Parathyroid adenoma (tissue), 2 donors: Measurements from ENCODE around the gene PTPRD.
A peak's percentile ranks its signal among the peaks of the same experiment; 100 is the strongest.

Experiments used
- H2AFZ ChIP-seq: fragments of 300-600 bp; sonication (generic); one replicate; pipeline ENCODE4 v1.7.0; 2017; ENCODE audit warnings: antibody characterized with exemption, mild to moderate bottlenecking
- H3K27ac ChIP-seq: fragments of 300-600 bp; sonication (generic); one replicate; pipeline ENCODE4 v1.7.0; 2017
- H3K27me3 ChIP-seq: fragments of 300-600 bp; sonication (generic); one replicate; pipeline ENCODE4 v1.7.0; 2017; ENCODE audit warnings: low read length; ENCODE audit not compliant: control insufficient read depth, insufficient read depth
- H3K36me3 ChIP-seq: fragments of 300-600 bp; sonication (generic); one replicate; pipeline ENCODE4 v1.7.0; 2017; ENCODE audit warnings: low read length; ENCODE audit not compliant: control insufficient read depth, insufficient read depth
- H3K4me1 ChIP-seq: fragments of 300-600 bp; sonication (generic); one replicate; pipeline ENCODE4 v1.7.0; 2017; ENCODE audit warnings: control low read depth
- H3K4me2 ChIP-seq: fragments of 300-600 bp; sonication (generic); one replicate; pipeline ENCODE4 v1.7.0; 2017; ENCODE audit warnings: low read length
- H3K4me3 ChIP-seq: fragments of 300-600 bp; sonication (generic); one replicate; pipeline ENCODE4 v1.7.0; 2017; ENCODE audit warnings: low read depth, low read length
- H3K79me2 ChIP-seq: fragments of 300-600 bp; sonication (generic); one replicate; pipeline ENCODE4 v1.7.0; 2017; ENCODE audit warnings: control low read depth
- H3K9ac ChIP-seq: fragments of 300-600 bp; sonication (generic); one replicate; pipeline ENCODE4 v1.7.0; 2017; ENCODE audit warnings: mild to moderate bottlenecking
- H3K9me3 ChIP-seq: fragments of 300-600 bp; sonication (generic); one replicate; pipeline ENCODE4 v1.7.0; 2017; ENCODE audit warnings: low read length; ENCODE audit not compliant: control insufficient read depth
- TF ChIP-seq, protein P1 (sequence below): fragments of 300-600 bp; sonication (generic); IDR thresholded peaks from one replicate; pipeline ENCODE4 v1.7.0; 2017; ENCODE audit warnings: antibody characterized with exemption, mild to moderate bottlenecking
- donor health status: primary hyperparathyroidism.

PTPRD gene

DNA sequence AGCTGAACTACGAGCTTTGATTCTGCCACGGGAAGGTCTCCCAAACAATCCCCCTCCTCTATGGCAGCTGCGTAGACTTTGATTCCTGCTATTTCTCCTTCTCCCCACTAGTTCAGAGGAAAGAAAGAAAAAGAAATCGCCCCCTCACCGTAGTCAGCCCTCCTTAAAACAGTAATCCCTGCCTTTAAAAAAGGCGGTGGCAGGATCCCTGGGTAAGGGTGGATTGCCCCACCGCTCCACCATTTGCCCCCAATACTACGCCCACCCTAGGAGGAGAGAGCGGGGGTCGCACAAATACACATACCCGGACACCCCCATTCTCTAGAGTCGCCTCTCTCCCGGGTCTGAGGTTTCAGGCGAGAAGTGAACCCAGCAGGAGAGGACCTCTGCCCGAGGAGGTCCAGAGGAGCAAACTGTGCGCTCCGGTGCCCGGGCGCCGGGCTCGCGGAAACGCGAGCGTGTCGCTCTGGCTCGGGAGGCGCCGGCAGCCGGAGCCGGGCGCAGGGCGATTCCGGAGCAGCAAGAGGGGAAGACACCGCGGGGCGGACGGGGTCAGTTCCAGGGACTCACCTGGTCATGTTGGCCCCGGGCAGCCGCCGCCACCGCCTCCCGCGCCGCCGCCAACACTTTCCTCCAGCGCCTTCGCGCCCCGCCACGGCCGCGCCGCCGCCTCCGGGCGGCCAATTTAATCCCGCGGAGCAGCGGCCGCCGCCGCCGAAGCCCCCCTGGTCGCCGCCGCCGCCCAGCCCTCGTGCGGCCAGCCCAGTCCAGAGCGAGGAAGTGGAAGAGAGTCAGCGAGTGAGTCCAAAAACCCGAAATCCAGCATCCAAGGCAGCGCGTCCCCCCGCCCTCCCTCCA, 1755.5 kb downstream of the PTPRD start:
- Histone ChIP-seq H3K27ac (no peak overlapping the region), H3K4me1 (no peaks in the 10 kb centered on the region), H2AFZ (no peak overlapping the region), H3K9ac (no peak overlapping the region), H3K4me2 (peak overlapping the region; percentile 81), H3K4me3 (peak overlapping the region; percentile 75), H3K36me3 (no peaks in the 10 kb centered on the region), H3K27me3 (no peaks in the 10 kb centered on the region), H3K9me3 (no peaks in the 10 kb centered on the region), H3K79me2 (no peaks in the 10 kb centered on the region)
- TF ChIP-seq, protein P1, sequence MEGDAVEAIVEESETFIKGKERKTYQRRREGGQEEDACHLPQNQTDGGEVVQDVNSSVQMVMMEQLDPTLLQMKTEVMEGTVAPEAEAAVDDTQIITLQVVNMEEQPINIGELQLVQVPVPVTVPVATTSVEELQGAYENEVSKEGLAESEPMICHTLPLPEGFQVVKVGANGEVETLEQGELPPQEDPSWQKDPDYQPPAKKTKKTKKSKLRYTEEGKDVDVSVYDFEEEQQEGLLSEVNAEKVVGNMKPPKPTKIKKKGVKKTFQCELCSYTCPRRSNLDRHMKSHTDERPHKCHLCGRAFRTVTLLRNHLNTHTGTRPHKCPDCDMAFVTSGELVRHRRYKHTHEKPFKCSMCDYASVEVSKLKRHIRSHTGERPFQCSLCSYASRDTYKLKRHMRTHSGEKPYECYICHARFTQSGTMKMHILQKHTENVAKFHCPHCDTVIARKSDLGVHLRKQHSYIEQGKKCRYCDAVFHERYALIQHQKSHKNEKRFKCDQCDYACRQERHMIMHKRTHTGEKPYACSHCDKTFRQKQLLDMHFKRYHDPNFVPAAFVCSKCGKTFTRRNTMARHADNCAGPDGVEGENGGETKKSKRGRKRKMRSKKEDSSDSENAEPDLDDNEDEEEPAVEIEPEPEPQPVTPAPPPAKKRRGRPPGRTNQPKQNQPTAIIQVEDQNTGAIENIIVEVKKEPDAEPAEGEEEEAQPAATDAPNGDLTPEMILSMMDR: no peak

GRCh38 chr9:8856396-8857067, 1756.3 kb downstream of the PTPRD start:
- Histone ChIP-seq H3K79me2 (no peaks in the 10 kb centered on the region), H3K27me3 (no peaks in the 10 kb centered on the region), H3K4me3 (peak overlapping the region; percentile 75), H3K27ac (no peak overlapping the region), H3K36me3 (no peaks in the 10 kb centered on the region), H3K9me3 (no peaks in the 10 kb centered on the region), H3K9ac (no peak overlapping the region), H3K4me1 (no peaks in the 10 kb centered on the region), H3K4me2 (peak overlapping the region; percentile 81), H2AFZ (no peak overlapping the region)
- TF ChIP-seq, protein P1: no peak

DNA sequence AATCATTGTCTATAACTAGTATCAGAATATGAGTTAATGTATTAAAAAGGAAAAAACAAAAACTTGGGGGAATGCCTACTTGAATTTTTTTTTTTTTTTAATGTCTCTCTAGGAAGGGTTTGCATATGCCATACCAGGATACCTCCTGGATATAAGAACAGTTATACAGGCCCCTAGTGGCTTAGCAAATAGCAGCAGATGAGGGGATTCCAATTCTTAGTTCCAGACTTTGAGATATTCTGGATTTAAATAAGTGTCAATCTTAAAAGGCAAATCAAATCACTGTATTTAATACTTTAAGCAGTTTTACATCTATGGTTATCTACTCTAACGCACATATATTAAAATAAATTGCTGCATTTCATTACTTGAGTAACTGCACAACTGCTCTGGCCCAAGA, 1757.8 kb downstream of the PTPRD start:
- no peaks in the 10 kb centered on the region for H3K9me3 ChIP-seq
- H3K79me2 ChIP-seq: no peaks in the 10 kb centered on the region
- H2AFZ ChIP-seq: no peak overlapping the region
- H3K27ac ChIP-seq: no peak overlapping the region
- H3K4me3 ChIP-seq: peak overlapping the region; percentile 75
- H3K4me2 ChIP-seq: peak overlapping the region; percentile 40
- TF ChIP-seq, protein P1: no peak
- H3K4me1 ChIP-seq: no peaks in the 10 kb centered on the region
- H3K27me3 ChIP-seq: no peaks in the 10 kb centered on the region
- no peaks in the 10 kb centered on the region for H3K36me3 ChIP-seq
- no peak overlapping the region for H3K9ac ChIP-seq

- H3K27me3 ChIP-seq: no peaks in the 10 kb centered on the region
- no peaks in the 10 kb centered on the region for H3K79me2 ChIP-seq
- H3K4me1 ChIP-seq: no peaks in the 10 kb centered on the region
- no peak overlapping the region for H2AFZ ChIP-seq
- H3K9me3 ChIP-seq: no peaks in the 10 kb centered on the region
- H3K36me3 ChIP-seq: no peaks in the 10 kb centered on the region
- H3K4me2 ChIP-seq: no peak overlapping the region
- no peak overlapping the region for H3K27ac ChIP-seq
- TF ChIP-seq, protein P1: no peak
- no peak overlapping the region for H3K4me3 ChIP-seq
- H3K9ac ChIP-seq: no peak overlapping the region
Measured at GRCh38 chr9:8852301-8852864, 1760.4 kb downstream of the PTPRD start.
